Progenitor cell of endocrine pancreas (in vitro differentiated cells): ENCODE data around the gene PPM1A. TPM values are rescaled to one million over a fixed set of nuclear protein-coding genes. Genes with fewer than 3 reads are reported as not detected.

Source experiments
- DNase-seq: peaks from one replicate; pipeline ENCODE4 v3.0.0; 2021; ENCODE audit warnings: low spot score; ENCODE audit not compliant: unreplicated experiment
- H3K27ac Mint-ChIP-seq: 2 replicates; pipeline ENCODE4 v1.8.0; 2021; ENCODE audit warnings: mild to moderate bottlenecking, moderate library complexity, mixed read lengths
- H3K27me3 Mint-ChIP-seq: 2 replicates; pipeline ENCODE4 v1.8.0; 2021; ENCODE audit warnings: mixed read lengths
- H3K36me3 Mint-ChIP-seq: 2 replicates; pipeline ENCODE4 v1.8.0; 2022; ENCODE audit warnings: mixed read lengths; ENCODE audit not compliant: insufficient read depth
- H3K4me1 Mint-ChIP-seq: 2 replicates; pipeline ENCODE4 v1.8.0; 2021; ENCODE audit warnings: low read depth, mixed read lengths
- H3K4me3 Mint-ChIP-seq: 2 replicates; pipeline ENCODE4 v1.8.0; 2021; ENCODE audit warnings: low read depth, mild to moderate bottlenecking, moderate library complexity, mixed read lengths
- H3K9me3 Mint-ChIP-seq: 2 replicates; pipeline ENCODE4 v1.8.0; 2021; ENCODE audit warnings: low read depth, mixed read lengths
- CTCF ChIP-seq: fragments of 200-600 bp; sonication (generic); IDR thresholded peaks from one replicate; pipeline ENCODE4 v1.5.0; 2021; ENCODE audit warnings: antibody characterized with exemption, mild to moderate bottlenecking; ENCODE audit not compliant: unreplicated experiment
- total RNA-seq: library from RNA; stranded (reverse); gene quantifications from 2 replicates; pipeline ENCODE4 v1.2.1, GENCODE V29; 2021

Gene PPM1A
- total RNA-seq, 1 donor from 2014 or later: 43.1 TPM

GRCh38 chr14:60235440-60235839 is 13.6 kb upstream of the PPM1A start:
- H3K27me3 Mint-ChIP-seq: no peaks in the 10 kb centered on the region

GRCh38 chr14:60238955-60239354 is 10.1 kb upstream of the PPM1A start:
- peaks cover 4% of the 10 kb centered on the region for H3K4me1 Mint-ChIP-seq

More at GRCh38 chr14:60235440-60235839, 13.6 kb upstream of the PPM1A start:
- H3K9me3 Mint-ChIP-seq: peaks cover 20% of the 10 kb centered on the region
- H3K4me1 Mint-ChIP-seq: peaks cover 4% of the 10 kb centered on the region
- no peak for DNase-seq
- H3K4me3 Mint-ChIP-seq: no peak overlapping the region
- TF ChIP-seq CTCF: no peak
- H3K36me3 Mint-ChIP-seq: peaks cover 4% of the 10 kb centered on the region
- no peak overlapping the region for H3K27ac Mint-ChIP-seq

GRCh38 chr14:60240139-60240856 is 8.7 kb upstream of the PPM1A start:
- TF ChIP-seq CTCF: no peak
- Mint-ChIP-seq H3K9me3 (no peaks in the 10 kb centered on the region), H3K4me3 (no peak overlapping the region), H3K36me3 (no peaks in the 10 kb centered on the region), H3K27me3 (no peaks in the 10 kb centered on the region), H3K27ac (no peak overlapping the region), H3K4me1 (peaks cover 6% of the 10 kb centered on the region)
- no peak for DNase-seq

More at GRCh38 chr14:60238955-60239354, 10.1 kb upstream of the PPM1A start:
- no peak for DNase-seq
- no peak overlapping the region for H3K4me3 Mint-ChIP-seq
- no peak for TF ChIP-seq CTCF
- no peaks in the 10 kb centered on the region for H3K9me3 Mint-ChIP-seq
- H3K27ac Mint-ChIP-seq: no peak overlapping the region
- no peaks in the 10 kb centered on the region for H3K36me3 Mint-ChIP-seq
- H3K27me3 Mint-ChIP-seq: no peaks in the 10 kb centered on the region

- no peaks in the 10 kb centered on the region for H3K9me3 Mint-ChIP-seq
- TF ChIP-seq CTCF: no peak
- no peak overlapping the region for H3K4me3 Mint-ChIP-seq
- no peaks in the 10 kb centered on the region for H3K27me3 Mint-ChIP-seq
- no peaks in the 10 kb centered on the region for H3K36me3 Mint-ChIP-seq
- peaks cover 6% of the 10 kb centered on the region for H3K4me1 Mint-ChIP-seq
- no peak for DNase-seq
- no peak overlapping the region for H3K27ac Mint-ChIP-seq
These were observed 7.9 kb upstream of the PPM1A start for GRCh38 chr14:60241091-60241490.

- no peak for TF ChIP-seq CTCF
- DNase-seq: no peak
- Mint-ChIP-seq H3K4me1 (peaks cover 7% of the 10 kb centered on the region), H3K36me3 (no peaks in the 10 kb centered on the region), H3K27ac (no peak overlapping the region), H3K9me3 (no peaks in the 10 kb centered on the region), H3K27me3 (no peaks in the 10 kb centered on the region), H3K4me3 (no peak overlapping the region)
These were observed 6.6 kb upstream of the PPM1A start for GRCh38 chr14:60242429-60242828.
